GM12873 (cell line): ENCODE results near the gene PDGFB.

Experiments used
- TF ChIP-seq, protein P1 (sequence below): IDR thresholded peaks from 2 replicates; pipeline ENCODE4 v1.5.1; 2012; ENCODE audit warnings: low read depth, mild to moderate bottlenecking, moderate library complexity, low read length, control low read depth; ENCODE audit not compliant: insufficient read depth; ENCODE audit errors: missing control alignments

Gene PDGFB

DNA sequence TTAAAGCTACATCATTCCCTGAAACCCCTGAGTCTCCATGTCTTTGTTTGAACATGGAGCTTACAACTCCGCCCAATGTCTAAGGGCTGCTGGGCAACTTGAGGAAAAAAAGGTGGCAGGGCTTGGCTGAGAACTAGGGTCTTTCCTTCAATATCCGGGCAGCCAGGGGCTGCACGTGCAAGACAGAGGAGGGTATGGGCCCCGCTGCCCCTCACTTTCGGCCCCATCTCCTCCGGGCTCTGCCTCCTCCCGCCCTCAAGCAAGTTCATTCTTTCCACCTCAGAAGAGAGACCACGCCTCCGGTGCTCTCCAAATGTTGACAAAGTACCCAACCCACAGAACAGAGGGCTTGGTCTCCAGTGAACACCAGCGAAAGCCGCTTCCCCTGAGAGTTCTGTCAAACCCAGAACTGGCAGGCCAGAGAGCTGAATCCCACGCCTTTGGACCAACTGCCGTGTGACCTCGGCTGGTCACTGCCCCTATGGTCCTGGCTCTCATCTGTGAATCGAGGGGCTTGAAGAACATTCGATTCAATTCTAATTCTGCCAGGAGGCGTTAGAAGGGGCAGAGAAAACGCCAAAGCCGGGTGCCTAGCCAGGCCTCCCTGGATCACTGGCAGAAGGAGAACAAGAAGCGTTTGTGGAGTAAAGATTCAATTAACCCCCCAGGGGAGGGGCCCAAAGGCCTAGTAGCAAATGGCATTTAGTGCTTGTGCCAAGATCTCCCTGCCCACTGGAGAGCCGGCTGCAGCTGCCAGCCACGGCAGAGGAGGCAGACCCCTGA, 7.3 kb downstream of the PDGFB start:
- TF ChIP-seq, protein P1, sequence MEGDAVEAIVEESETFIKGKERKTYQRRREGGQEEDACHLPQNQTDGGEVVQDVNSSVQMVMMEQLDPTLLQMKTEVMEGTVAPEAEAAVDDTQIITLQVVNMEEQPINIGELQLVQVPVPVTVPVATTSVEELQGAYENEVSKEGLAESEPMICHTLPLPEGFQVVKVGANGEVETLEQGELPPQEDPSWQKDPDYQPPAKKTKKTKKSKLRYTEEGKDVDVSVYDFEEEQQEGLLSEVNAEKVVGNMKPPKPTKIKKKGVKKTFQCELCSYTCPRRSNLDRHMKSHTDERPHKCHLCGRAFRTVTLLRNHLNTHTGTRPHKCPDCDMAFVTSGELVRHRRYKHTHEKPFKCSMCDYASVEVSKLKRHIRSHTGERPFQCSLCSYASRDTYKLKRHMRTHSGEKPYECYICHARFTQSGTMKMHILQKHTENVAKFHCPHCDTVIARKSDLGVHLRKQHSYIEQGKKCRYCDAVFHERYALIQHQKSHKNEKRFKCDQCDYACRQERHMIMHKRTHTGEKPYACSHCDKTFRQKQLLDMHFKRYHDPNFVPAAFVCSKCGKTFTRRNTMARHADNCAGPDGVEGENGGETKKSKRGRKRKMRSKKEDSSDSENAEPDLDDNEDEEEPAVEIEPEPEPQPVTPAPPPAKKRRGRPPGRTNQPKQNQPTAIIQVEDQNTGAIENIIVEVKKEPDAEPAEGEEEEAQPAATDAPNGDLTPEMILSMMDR = no peak

- TF ChIP-seq, protein P1 = no peak
These were observed 8.2 kb downstream of the PDGFB start for GRCh38 chr22:39236321-39237317.

GRCh38 chr22:39234867-39235687, 9.7 kb downstream of the PDGFB start:
- TF ChIP-seq, protein P1 = no peak

GRCh38 chr22:39234472-39234787, 10.4 kb downstream of the PDGFB start:
- TF ChIP-seq, protein P1 = no peak

GRCh38 chr22:39233710-39234471, 10.9 kb downstream of the PDGFB start:
- TF ChIP-seq, protein P1 = no peak

- TF ChIP-seq, protein P1 = no peak
These were observed 11.7 kb downstream of the PDGFB start for GRCh38 chr22:39232806-39233709.
